Activated naive CD8-positive, alpha-beta T cell treated with anti-CD3 and anti-CD28 coated beads for 36 hours (primary cell): ENCODE data around the gene ASTL. TPM values are rescaled to one million over a fixed set of nuclear protein-coding genes. Genes with fewer than 3 reads are reported as not detected.

Experiments
- DNase-seq: peaks from one replicate; pipeline ENCODE4 v3.0.0; 2021
- H3K27ac Mint-ChIP-seq: one replicate; pipeline ENCODE4 v1.8.0; 2022; ENCODE audit warnings: mild to moderate bottlenecking, moderate library complexity, mixed read lengths
- H3K27me3 Mint-ChIP-seq: one replicate; pipeline ENCODE4 v1.8.0; 2022; ENCODE audit warnings: mild to moderate bottlenecking, mixed read lengths
- H3K36me3 Mint-ChIP-seq: one replicate; pipeline ENCODE4 v1.8.0; 2021; ENCODE audit warnings: mild to moderate bottlenecking, mixed read lengths
- H3K4me1 Mint-ChIP-seq: one replicate; pipeline ENCODE4 v1.8.0; 2021; ENCODE audit warnings: mixed read lengths
- H3K4me3 Mint-ChIP-seq: one replicate; pipeline ENCODE4 v1.8.0; 2022; ENCODE audit warnings: mild to moderate bottlenecking, moderate library complexity, mixed read lengths
- H3K9me3 Mint-ChIP-seq: one replicate; pipeline ENCODE4 v1.8.0; 2022; ENCODE audit warnings: mixed read lengths
- total RNA-seq, 2 experiments: library from RNA; stranded (reverse); gene quantifications; one replicate each; pipeline ENCODE4 v1.2.3, GENCODE V29; 2021

The ASTL gene
- total RNA-seq, 2 experiments from 2014 or later: 22.1 to 23.3 TPM

DNA sequence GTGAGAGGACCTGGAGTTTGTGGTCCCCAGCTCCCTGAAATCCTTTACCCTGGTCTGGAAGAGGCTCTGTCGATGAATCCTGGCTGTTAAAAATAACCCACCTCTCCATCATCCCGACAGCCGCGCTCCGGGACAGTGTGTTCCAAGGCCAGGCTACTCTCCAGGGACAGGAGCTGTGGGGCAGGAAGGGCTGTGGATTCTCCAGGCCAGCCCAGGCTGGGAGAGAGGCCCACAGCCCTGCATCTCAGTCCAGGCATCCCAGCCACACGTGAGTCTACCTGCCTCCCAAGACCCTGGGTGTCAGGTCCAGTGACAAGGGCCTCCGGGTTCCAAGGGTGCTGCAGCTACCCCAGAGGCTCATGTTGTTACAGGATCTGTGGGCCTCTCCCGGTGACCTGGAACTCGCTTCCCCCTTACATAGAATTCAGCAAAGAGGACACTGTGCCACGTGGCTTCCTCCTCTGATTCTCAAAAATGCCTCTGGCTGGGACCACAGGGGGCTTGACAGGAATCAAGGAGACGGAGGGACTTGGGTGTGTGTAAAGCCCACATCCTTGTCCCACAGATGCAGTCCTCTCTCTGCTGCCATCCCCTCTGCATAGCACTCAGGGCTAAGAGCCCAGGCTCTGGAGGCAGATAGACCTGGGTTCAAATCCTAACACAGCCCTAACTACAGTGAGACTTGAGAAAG lies 39.3 kb downstream of the ASTL start:
- H3K27me3 Mint-ChIP-seq: no peaks in the 10 kb centered on the region
- no peaks in the 10 kb centered on the region for H3K4me1 Mint-ChIP-seq
- H3K36me3 Mint-ChIP-seq: no peaks in the 10 kb centered on the region
- no peaks in the 10 kb centered on the region for H3K9me3 Mint-ChIP-seq
- H3K4me3 Mint-ChIP-seq: no peak overlapping the region
- no peak for DNase-seq
- no peak overlapping the region for H3K27ac Mint-ChIP-seq

- Mint-ChIP-seq H3K36me3 (no peaks in the 10 kb centered on the region), H3K27ac (no peak overlapping the region), H3K27me3 (no peaks in the 10 kb centered on the region), H3K4me3 (no peak overlapping the region), H3K4me1 (no peaks in the 10 kb centered on the region), H3K9me3 (no peaks in the 10 kb centered on the region)
- DNase-seq: no peak
Measured at GRCh38 chr2:96097951-96098823, 40.1 kb downstream of the ASTL start.

- Mint-ChIP-seq H3K4me1 (no peaks in the 10 kb centered on the region), H3K4me3 (no peak overlapping the region), H3K27ac (no peak overlapping the region), H3K27me3 (no peaks in the 10 kb centered on the region), H3K9me3 (no peaks in the 10 kb centered on the region), H3K36me3 (no peaks in the 10 kb centered on the region)
- DNase-seq: no peak
Measured at GRCh38 chr2:96097441-96097840, 40.9 kb downstream of the ASTL start.

DNA sequence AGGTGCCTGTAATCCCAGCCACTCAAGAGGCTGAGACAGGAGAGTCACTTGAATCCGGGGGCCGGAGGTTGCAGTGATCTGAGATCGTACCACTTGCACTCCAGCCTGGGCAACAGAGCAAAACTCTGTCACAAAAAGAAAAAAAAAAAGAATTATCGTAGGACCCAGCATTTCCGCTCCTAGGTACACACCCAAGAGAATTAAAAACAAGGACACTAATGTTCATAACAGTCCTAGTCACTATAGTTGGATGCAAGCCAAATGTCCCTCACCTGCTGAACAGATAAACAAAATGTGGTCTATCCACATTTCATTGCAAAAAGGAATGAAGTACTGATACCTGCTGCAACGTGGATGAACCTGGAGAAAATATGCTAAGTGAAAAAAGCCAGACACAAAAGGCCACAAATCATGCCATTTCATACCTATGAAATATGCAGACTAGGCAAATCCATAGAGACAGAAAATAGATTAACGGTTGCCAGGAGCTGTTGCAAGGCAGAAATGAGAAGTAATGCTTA lies 43.1 kb downstream of the ASTL start:
- no peaks in the 10 kb centered on the region for H3K36me3 Mint-ChIP-seq
- H3K27me3 Mint-ChIP-seq: no peaks in the 10 kb centered on the region
- no peaks in the 10 kb centered on the region for H3K9me3 Mint-ChIP-seq

GRCh38 chr2:96093528-96093927 lies 44.8 kb downstream of the ASTL start:
- H3K4me3 Mint-ChIP-seq: no peak overlapping the region
- H3K27me3 Mint-ChIP-seq: no peaks in the 10 kb centered on the region
- no peak overlapping the region for H3K27ac Mint-ChIP-seq
- no peaks in the 10 kb centered on the region for H3K4me1 Mint-ChIP-seq
- DNase-seq: no peak
- no peaks in the 10 kb centered on the region for H3K9me3 Mint-ChIP-seq
- no peaks in the 10 kb centered on the region for H3K36me3 Mint-ChIP-seq

More for the DNA sequence above, 43.1 kb downstream of the ASTL start:
- H3K27ac Mint-ChIP-seq: no peak overlapping the region
- no peak overlapping the region for H3K4me3 Mint-ChIP-seq
- H3K4me1 Mint-ChIP-seq: no peaks in the 10 kb centered on the region
- DNase-seq: no peak

DNA sequence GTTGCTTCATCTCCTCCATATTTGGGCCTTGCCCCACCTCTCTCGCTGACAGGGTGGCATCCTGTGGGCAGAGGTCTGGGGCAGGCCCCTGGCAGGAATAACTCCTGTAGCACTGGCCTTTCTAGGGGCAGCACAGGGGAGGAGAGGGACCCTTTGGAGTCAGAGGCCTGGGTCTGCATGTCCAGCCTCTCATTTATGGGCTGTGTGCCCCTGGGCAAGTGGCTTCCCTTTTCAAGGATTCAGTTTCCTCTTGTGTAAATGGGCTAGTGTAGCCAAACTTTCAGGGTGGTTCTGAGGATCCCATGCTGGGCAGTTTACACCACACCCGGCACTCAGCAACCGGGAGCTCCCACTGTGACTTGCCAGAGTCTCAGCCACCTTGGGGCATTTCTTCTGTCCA lies 45.4 kb downstream of the ASTL start:
- no peaks in the 10 kb centered on the region for H3K36me3 Mint-ChIP-seq
- no peaks in the 10 kb centered on the region for H3K9me3 Mint-ChIP-seq
- no peaks in the 10 kb centered on the region for H3K27me3 Mint-ChIP-seq
- no peak overlapping the region for H3K4me3 Mint-ChIP-seq
- DNase-seq: no peak
- no peak overlapping the region for H3K27ac Mint-ChIP-seq
- no peaks in the 10 kb centered on the region for H3K4me1 Mint-ChIP-seq

DNA sequence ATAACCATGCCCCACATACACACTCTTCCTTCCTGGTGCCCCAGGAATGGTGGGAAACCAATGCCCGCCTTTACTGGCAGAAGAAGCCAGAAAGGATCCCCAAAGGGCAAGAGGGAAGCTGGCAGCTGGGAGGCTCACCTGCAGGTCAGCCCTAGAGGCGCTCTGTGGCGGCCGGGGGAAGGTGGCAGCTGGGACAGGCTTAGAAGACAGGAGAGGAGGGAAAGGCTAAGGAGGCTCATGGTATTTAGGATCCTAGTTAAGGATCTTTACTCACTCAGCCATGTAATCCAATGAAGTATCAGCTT lies 45.8 kb downstream of the ASTL start:
- Mint-ChIP-seq H3K36me3 (no peaks in the 10 kb centered on the region), H3K9me3 (no peaks in the 10 kb centered on the region), H3K27me3 (no peaks in the 10 kb centered on the region), H3K27ac (no peak overlapping the region), H3K4me3 (no peak overlapping the region), H3K4me1 (no peaks in the 10 kb centered on the region)
- DNase-seq: no peak

DNA sequence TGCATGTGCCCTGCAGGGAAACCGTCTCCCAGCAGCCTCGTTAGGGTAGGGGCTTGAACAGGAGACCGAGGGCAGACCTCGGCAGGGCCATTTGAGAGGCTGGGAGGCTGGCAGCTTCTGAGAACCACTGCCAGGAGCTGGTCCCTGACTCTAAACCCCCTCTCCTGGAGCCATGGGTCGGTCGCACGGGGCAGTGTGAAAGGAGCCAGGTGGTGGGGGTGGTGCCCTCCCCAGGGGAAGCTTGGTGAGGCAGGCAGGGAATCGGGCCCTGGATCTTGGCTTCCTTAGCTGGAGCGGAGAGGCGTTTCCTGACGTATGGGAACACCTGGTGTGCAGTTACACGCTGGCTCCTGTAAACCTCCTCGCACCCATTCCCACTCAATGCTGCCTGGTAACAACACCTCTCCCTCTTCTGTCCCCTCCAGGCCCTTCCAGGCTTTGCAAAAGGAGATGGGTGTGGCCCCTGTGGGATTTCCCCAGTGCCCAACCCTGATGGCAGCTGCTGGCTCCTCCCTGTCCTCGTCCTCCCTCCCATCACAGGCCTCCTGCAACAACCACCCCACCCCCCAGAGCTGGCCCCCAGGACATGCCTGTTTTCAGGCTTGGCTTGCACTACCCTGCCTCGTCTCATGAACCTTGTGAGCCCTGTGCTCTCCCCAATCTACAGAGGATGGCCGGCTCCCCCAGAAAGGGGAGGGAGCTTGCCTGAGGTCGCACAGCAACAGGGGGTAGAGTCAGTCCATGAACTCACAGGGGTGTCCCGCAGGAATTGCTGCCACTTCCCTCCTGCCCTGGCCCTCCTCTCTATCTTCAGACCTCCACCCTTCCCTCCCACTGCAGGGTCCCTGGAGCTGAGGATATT lies 46.4 kb downstream of the ASTL start:
- Mint-ChIP-seq H3K27ac (no peak overlapping the region), H3K4me3 (no peak overlapping the region), H3K9me3 (no peaks in the 10 kb centered on the region), H3K36me3 (no peaks in the 10 kb centered on the region), H3K27me3 (no peaks in the 10 kb centered on the region), H3K4me1 (peaks cover 3% of the 10 kb centered on the region)
- DNase-seq: no peak

DNA sequence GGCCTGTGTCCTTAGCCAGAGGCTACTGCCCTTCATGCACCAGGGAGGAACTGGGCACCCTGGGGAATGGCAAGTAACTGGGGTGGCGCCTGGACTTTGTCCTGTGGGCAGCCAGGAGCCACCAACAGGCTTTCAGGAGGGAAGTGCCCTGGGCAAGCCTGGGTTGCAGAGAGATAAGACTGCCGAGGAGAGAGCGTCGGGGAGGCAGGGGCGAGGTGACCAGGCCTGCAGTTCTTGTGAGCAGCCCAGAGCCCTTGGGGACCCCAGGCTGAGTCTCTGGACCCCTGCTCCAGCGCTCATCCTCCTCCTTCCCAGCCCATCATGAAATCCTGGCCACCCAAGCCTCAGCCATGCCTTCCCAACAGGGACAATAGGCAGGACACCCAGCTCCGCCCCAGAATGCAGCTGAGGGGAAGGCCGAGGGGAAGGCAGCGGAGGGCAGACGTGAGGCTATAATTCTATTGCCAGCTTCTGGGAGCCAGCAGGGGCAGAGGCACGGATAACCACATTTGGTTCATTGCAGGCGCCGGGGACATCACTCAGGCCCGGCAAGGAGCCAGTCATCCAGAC lies 47.1 kb downstream of the ASTL start:
- H3K4me1 Mint-ChIP-seq: peaks cover 3% of the 10 kb centered on the region

GRCh38 chr2:96090196-96090926 lies 47.9 kb downstream of the ASTL start:
- Mint-ChIP-seq H3K27me3 (no peaks in the 10 kb centered on the region), H3K9me3 (no peaks in the 10 kb centered on the region), H3K4me1 (peaks cover 3% of the 10 kb centered on the region), H3K27ac (no peak overlapping the region), H3K4me3 (no peak overlapping the region), H3K36me3 (no peaks in the 10 kb centered on the region)
- no peak for DNase-seq

More for the DNA sequence above, 47.1 kb downstream of the ASTL start:
- H3K27ac Mint-ChIP-seq: no peak overlapping the region
- H3K27me3 Mint-ChIP-seq: no peaks in the 10 kb centered on the region
- no peak for DNase-seq
- no peaks in the 10 kb centered on the region for H3K36me3 Mint-ChIP-seq
- H3K4me3 Mint-ChIP-seq: no peak overlapping the region
- no peaks in the 10 kb centered on the region for H3K9me3 Mint-ChIP-seq

GRCh38 chr2:96089356-96090195 lies 48.7 kb downstream of the ASTL start:
- H3K9me3 Mint-ChIP-seq: no peaks in the 10 kb centered on the region
- H3K27me3 Mint-ChIP-seq: no peaks in the 10 kb centered on the region
- peaks cover 3% of the 10 kb centered on the region for H3K4me1 Mint-ChIP-seq
- H3K27ac Mint-ChIP-seq: no peak overlapping the region
- no peak for DNase-seq
- no peaks in the 10 kb centered on the region for H3K36me3 Mint-ChIP-seq
- no peak overlapping the region for H3K4me3 Mint-ChIP-seq

DNA sequence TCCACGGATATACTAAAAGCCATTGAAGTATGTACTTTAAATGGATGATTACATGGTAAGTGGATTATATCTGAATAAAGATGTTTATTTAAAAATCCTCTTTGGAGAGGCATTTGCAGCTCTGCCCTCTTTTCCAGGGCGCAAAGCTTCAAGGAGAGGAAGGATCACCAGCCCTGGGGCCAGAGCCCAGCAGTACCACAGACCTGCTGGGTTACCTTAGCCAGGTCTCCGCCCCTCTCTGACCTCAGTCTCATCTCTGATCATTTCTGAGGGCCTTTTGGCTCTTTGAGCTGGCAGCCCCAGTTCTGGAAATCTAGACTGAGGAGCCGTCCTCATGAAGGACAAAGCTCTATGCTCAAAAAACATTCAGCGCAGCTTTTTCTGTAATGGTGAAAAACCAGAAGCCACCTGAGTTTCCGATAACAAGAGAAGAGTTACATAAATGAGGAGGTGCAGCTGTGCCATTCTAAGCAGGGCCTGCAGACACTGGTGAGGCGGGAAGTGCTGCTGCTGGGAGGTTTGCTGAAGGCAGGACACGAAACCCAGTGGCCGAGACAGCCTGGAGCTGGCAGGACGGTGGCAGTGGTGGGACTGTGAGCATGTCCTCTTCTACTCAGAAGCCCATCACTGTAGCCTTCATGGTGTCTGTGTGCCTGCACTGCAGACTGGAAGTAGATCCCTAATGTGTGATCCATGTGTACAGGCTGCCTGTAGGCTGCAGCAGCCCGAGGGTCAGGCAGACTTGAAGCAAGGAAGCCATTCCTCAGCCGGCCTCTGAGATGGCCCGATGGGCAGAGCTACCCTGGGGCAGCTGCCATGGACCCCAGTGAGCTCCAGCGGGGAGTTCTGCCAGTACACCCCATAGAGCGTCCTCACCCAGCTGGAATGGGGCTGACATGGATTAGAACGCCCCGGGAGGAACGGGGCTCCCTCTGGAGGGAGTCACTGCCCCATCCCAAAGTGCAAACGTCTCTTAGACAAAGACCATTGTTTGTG lies 49.7 kb downstream of the ASTL start:
- no peak overlapping the region for H3K4me3 Mint-ChIP-seq
- H3K27me3 Mint-ChIP-seq: peaks cover 3% of the 10 kb centered on the region
- no peak overlapping the region for H3K27ac Mint-ChIP-seq
- peaks cover 3% of the 10 kb centered on the region for H3K4me1 Mint-ChIP-seq
- no peak for DNase-seq
- no peaks in the 10 kb centered on the region for H3K36me3 Mint-ChIP-seq
- no peaks in the 10 kb centered on the region for H3K9me3 Mint-ChIP-seq

GRCh38 chr2:96087130-96087529 lies 51.2 kb downstream of the ASTL start:
- Mint-ChIP-seq H3K9me3 (no peaks in the 10 kb centered on the region), H3K4me1 (peaks cover 3% of the 10 kb centered on the region)

More at GRCh38 chr2:96087130-96087529, 51.2 kb downstream of the ASTL start:
- Mint-ChIP-seq H3K4me3 (no peak overlapping the region), H3K27ac (no peak overlapping the region), H3K27me3 (peaks cover 3% of the 10 kb centered on the region), H3K36me3 (no peaks in the 10 kb centered on the region)
- no peak for DNase-seq
